Neural crest cell (in vitro differentiated cells): ENCODE data around the gene ZNF248. TPM values are rescaled to one million over a fixed set of nuclear protein-coding genes. Genes with fewer than 3 reads are reported as not detected.
A peak's percentile ranks its signal among the peaks of the same experiment; 100 is the strongest.

Experiments used
- DNase-seq: peaks from one replicate; pipeline ENCODE4 v3.0.0; 2021; ENCODE audit warnings: low read depth, mixed read lengths, low spot score
- H3K27ac Mint-ChIP-seq: one replicate; pipeline ENCODE4 v1.8.0; 2021; ENCODE audit warnings: mild to moderate bottlenecking, mixed read lengths; ENCODE audit not compliant: unreplicated experiment
- H3K27me3 Mint-ChIP-seq: 2 replicates; pipeline ENCODE4 v1.8.0; 2021; ENCODE audit warnings: low read depth, mild to moderate bottlenecking, mixed read lengths
- H3K36me3 Mint-ChIP-seq: 2 replicates; pipeline ENCODE4 v1.8.0; 2021; ENCODE audit warnings: low read depth, mild to moderate bottlenecking, mixed read lengths
- H3K4me1 Mint-ChIP-seq: 2 replicates; pipeline ENCODE4 v1.8.0; 2021; ENCODE audit warnings: mixed read lengths
- H3K4me3 Mint-ChIP-seq: one replicate; pipeline ENCODE4 v1.8.0; 2021; ENCODE audit warnings: mild to moderate bottlenecking, mixed read lengths
- H3K9me3 Mint-ChIP-seq: 2 replicates; pipeline ENCODE4 v1.8.0; 2021; ENCODE audit warnings: mixed read lengths
- long read RNA-seq: library from polyadenylated mRNA; unstranded; transcript quantifications from one replicate; pipeline ENCODE4 v2.0.0, GENCODE V29; 2020
- total RNA-seq: library from RNA; stranded (reverse); gene quantifications from 2 replicates; pipeline ENCODE4 v1.2.1, GENCODE V29; 2021
- TF ChIP-seq, protein P1 (sequence below): fragments of 200-600 bp; sonication (generic); conservative IDR thresholded peaks from 2 replicates; pipeline ENCODE4 v1.5.0; 2021; ENCODE audit warnings: antibody characterized with exemption, mild to moderate bottlenecking

The ZNF248 gene
- total RNA-seq, result 11.7 and 12.6 TPM in 2 replicates
- long read RNA-seq, full-length matches to known transcripts, result 6 of 27 reads
- long read RNA-seq, partial matches to known transcripts, result 7 of 27 reads
- long read RNA-seq, other reads (novel, unspliced or antisense), result 14 of 27 reads

DNA sequence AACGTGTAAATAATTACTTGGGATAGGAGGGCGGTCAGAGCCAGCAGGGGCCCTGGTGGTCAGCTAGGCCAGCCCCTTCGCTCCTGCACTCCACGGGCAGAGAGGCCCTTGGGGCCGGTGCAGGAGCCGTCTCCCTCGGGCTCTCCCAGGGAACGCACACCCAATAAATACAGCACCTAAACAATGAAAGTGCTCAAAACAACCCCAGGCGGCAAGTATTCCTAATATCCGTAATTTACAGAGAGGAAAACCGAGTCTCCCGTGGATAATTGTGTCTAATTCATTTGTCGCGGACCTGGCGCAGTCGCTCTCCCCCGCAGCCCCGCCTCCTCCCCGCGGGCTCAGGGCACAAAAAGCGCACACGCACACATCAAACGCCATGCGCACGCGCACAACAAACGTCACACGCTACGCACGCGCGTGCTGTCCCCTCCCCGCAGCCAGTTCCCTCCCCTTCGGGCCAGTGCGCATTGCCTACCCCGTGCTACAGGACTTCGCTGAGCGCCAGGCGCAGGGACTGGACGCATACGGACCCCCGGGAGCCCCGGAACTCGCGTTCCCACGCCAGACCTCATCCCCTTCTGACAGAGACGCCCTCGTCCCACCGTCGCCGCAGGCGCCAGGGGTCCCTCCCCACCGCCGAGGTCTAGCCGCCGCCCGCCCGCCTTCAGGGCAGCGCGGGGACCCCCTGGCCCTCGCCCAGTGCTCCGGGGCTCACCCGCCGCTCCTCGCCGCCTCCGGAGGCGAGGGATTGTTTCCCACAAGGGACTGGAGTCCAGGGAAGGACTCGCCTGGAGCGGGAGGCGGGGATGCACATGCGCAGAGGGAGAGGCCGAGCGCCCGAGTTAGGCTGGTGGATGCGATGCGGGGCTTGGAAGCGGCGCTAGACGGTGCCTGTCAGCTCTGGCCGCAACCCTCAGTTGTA lies at the start of gene ZNF248:
Gene ZNF248, minus strand, starts transcription at position 324 of the 925 bp plus-strand sequence. CDS start 1,300 bp downstream, outside the sequence.
- Mint-ChIP-seq H3K9me3 (peaks cover 6% of the 10 kb centered on the region), H3K27me3 (no peaks in the 10 kb centered on the region), H3K36me3 (peaks cover 8% of the 10 kb centered on the region), H3K27ac (peak within 1 kb of the TSS; percentile 96), H3K4me1 (peaks cover 28% of the 10 kb centered on the region), H3K4me3 (peak within 1 kb of the TSS; percentile 86)
- DNase-seq, result peak; percentile 66
- TF ChIP-seq, protein P1, sequence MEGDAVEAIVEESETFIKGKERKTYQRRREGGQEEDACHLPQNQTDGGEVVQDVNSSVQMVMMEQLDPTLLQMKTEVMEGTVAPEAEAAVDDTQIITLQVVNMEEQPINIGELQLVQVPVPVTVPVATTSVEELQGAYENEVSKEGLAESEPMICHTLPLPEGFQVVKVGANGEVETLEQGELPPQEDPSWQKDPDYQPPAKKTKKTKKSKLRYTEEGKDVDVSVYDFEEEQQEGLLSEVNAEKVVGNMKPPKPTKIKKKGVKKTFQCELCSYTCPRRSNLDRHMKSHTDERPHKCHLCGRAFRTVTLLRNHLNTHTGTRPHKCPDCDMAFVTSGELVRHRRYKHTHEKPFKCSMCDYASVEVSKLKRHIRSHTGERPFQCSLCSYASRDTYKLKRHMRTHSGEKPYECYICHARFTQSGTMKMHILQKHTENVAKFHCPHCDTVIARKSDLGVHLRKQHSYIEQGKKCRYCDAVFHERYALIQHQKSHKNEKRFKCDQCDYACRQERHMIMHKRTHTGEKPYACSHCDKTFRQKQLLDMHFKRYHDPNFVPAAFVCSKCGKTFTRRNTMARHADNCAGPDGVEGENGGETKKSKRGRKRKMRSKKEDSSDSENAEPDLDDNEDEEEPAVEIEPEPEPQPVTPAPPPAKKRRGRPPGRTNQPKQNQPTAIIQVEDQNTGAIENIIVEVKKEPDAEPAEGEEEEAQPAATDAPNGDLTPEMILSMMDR, result no peak

DNA sequence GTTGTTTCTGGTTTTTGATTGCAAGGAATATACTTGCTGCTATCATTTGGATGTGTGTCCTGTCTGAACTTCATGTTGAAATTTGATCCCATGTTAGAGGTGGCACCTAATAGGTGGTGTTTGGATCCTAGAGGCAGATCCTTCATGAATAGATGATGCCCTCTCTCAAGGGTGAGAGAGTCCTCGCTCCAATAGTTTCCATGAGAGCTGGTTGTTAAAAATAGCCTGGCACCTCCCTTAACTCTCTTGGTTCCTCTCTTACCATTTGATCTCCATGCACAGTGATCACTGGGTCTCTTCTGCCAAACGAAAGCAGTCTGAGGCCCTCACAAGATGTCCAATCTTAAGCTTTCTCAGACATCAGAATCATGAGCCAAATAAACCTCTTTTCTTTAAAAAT lies 49.0 kb upstream of the ZNF248 start:
- TF ChIP-seq, protein P1, result no peak
- H3K27ac Mint-ChIP-seq, result no peak overlapping the region
- DNase-seq, result no peak
- no peaks in the 10 kb centered on the region for H3K4me1 Mint-ChIP-seq
- H3K27me3 Mint-ChIP-seq, result no peaks in the 10 kb centered on the region
- no peak overlapping the region for H3K4me3 Mint-ChIP-seq
- peaks cover 25% of the 10 kb centered on the region for H3K9me3 Mint-ChIP-seq
- no peaks in the 10 kb centered on the region for H3K36me3 Mint-ChIP-seq

DNA sequence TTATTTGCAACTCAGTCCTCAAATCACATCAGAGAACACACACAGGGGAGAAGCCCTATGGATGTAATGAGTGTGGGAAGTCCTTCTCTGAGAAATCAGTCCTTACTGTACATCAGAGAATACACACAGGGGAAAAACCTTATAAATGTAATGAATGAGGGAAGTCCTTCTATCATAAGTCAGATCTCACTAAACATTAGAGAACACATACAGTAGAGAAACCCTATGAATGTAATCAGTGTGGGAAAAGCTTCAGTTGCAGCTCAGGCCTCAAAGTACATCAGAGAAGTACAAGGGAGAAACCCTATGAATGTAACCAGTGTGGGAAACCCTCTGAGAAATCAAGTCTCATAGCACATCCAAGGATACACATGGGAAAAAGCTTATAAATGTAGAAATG lies 39.0 kb upstream of the ZNF248 start:
- H3K27ac Mint-ChIP-seq, result no peak overlapping the region
- TF ChIP-seq, protein P1, result no peak
- no peak for DNase-seq
- peaks cover 14% of the 10 kb centered on the region for H3K36me3 Mint-ChIP-seq
- no peak overlapping the region for H3K4me3 Mint-ChIP-seq
- H3K9me3 Mint-ChIP-seq, result peaks cover 10% of the 10 kb centered on the region
- no peaks in the 10 kb centered on the region for H3K27me3 Mint-ChIP-seq
- H3K4me1 Mint-ChIP-seq, result no peaks in the 10 kb centered on the region

DNA sequence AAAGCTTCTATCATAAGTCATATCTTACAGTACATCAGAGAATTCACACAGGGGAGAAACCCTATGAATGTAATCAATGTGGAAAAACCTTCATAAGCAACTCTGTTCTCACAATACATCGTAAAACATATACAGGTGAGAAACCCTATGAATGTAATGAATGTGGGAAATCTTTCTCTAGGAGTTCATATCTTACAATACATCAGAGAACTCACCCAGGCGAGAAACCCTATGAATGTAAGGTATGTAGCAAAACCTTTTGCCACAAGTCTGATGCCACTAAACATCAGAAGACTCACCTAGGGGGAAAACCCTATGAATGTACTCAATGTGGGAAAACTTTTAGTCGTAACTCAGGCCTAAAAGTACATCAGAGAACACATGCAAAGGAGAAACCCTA lies 38.3 kb upstream of the ZNF248 start:
- no peaks in the 10 kb centered on the region for H3K27me3 Mint-ChIP-seq
- H3K4me1 Mint-ChIP-seq, result no peaks in the 10 kb centered on the region
- TF ChIP-seq, protein P1, result no peak
- H3K36me3 Mint-ChIP-seq, result peaks cover 14% of the 10 kb centered on the region
- no peak for DNase-seq
- no peak overlapping the region for H3K4me3 Mint-ChIP-seq
- H3K27ac Mint-ChIP-seq, result no peak overlapping the region
- H3K9me3 Mint-ChIP-seq, result peaks cover 15% of the 10 kb centered on the region

DNA sequence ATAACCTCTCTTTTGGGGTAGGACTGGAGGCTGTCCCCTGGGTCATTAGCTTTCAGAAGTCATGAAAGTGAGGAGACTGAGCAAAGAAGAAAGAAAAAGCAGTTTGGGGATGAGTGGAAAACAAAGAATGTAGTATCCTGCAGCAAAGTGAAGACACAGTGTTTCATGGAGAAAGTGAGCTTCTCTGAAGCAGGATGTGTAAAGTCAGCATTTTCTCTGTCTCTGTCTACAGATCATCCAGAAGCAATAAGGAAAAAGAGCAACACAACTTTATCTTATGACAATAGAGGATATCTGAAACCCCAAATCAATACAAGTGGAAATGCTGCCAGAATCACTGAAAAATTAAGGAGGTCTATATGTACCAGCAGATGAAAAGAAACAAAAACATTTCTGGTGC lies 28.4 kb upstream of the ZNF248 start:
- DNase-seq, result no peak
- Mint-ChIP-seq H3K4me3 (no peak overlapping the region), H3K9me3 (peaks cover 37% of the 10 kb centered on the region), H3K4me1 (no peaks in the 10 kb centered on the region), H3K27me3 (no peaks in the 10 kb centered on the region), H3K27ac (no peak overlapping the region), H3K36me3 (peaks cover 14% of the 10 kb centered on the region)
- TF ChIP-seq, protein P1, result no peak
